ENCODE data around the gene IER3. TPM values are rescaled to one million over a fixed set of nuclear protein-coding genes. Genes with fewer than 3 reads are reported as not detected.

The IER3 gene
- total and polyA plus RNA-seq, 9 of the 15 experiments (the other 6 are each of a cell fraction or from before 2014, with no cell fraction given) = 1.5 to 30.0 (median 11.5) TPM

- TF ChIP-seq SMARCC2 (IDR thresholded peaks at IDR 0.05; ENCODE audit: low read depth) = no peak
- no peak for TF ChIP-seq ZNF140 (CRISPR knock-in tag; IDR thresholded peaks at IDR 0.05)
- no peak for TF ChIP-seq YBX1 (IDR thresholded peaks at IDR 0.05)
- TF ChIP-seq ARID1B (IDR thresholded peaks at IDR 0.05) = peak; percentile 25; the same call in 1 of the 2 replicates
- TF ChIP-seq PCBP2 (IDR thresholded peaks at IDR 0.05; ENCODE audit: low read depth, low read length, poor library complexity, severe bottlenecking) = no peak
- no peak for TF ChIP-seq DEAF1 (CRISPR knock-in tag; IDR thresholded peaks at IDR 0.05)
- TF ChIP-seq ZNF785 (CRISPR knock-in tag; IDR thresholded peaks at IDR 0.05) = no peak
- no peak for TF ChIP-seq PYGO2 (tag; IDR thresholded peaks at IDR 0.05)
- no peak for TF ChIP-seq FIP1L1 (IDR thresholded peaks at IDR 0.05; ENCODE audit: low read depth, low read length, poor library complexity, severe bottlenecking)
- no peak for TF ChIP-seq RBM14 (IDR thresholded peaks at IDR 0.05; ENCODE audit: borderline replicate concordance, insufficient read depth, low read depth, low read length)
- TF ChIP-seq ZBTB17 (CRISPR knock-in tag; IDR thresholded peaks at IDR 0.05) = no peak
- TF ChIP-seq ATF6 (CRISPR knock-in tag; IDR thresholded peaks at IDR 0.05) = no peak
Measured at GRCh38 chr6:30757261-30757904, 13.0 kb upstream of the IER3 start (continued).
